Heart right ventricle (tissue), 16 donors: ENCODE measurements around the gene PARD3. TPM values are rescaled to one million over a fixed set of nuclear protein-coding genes. Genes with fewer than 3 reads are reported as not detected.

ENCODE experiments used
- ATAC-seq, 8 donors: fragments of 200-7000 bp; cut with Tn5 transposase; one replicate each; pipeline ENCODE4 v1.9.1; 2020; ENCODE audit warnings: mild to moderate bottlenecking in 8 of 8, moderate library complexity in 8 of 8, moderate number of reproducible peaks in 1 of 8
- DNase-seq, 2 donors: peaks; one replicate each; pipeline ENCODE4 v3.0.0-alpha.2; 2020
- H3K27ac ChIP-seq, 10 donors: fragments of 200-600 bp; sonication (generic) in 2 of 10; one replicate each; pipeline versions ENCODE4 v1.5.0 to v1.8.0; 2020 to 2022; ENCODE audit warnings: mild to moderate bottlenecking in 3 of 10
- H3K27me3 ChIP-seq, 7 donors: fragments of 200-600 bp; one replicate each; pipeline ENCODE4 v1.8.0; 2021 to 2022; ENCODE audit warnings: mild to moderate bottlenecking in 2 of 7
- H3K36me3 ChIP-seq, 9 donors: fragments of 200-600 bp; sonication (generic) in 1 of 9; one replicate each; pipeline versions ENCODE4 v1.5.0 to v1.8.0; 2020 to 2022; ENCODE audit warnings: mild to moderate bottlenecking in 2 of 9
- H3K4me1 ChIP-seq, 9 donors: fragments of 200-600 bp; sonication (generic) in 1 of 9; one replicate each; pipeline versions ENCODE4 v1.5.0 to v1.8.0; 2020 to 2022; ENCODE audit warnings: mild to moderate bottlenecking in 4 of 9
- H3K4me3 ChIP-seq, 10 donors: fragments of 200-600 bp; sonication (generic) in 2 of 10; one replicate each; pipeline versions ENCODE4 v1.5.0 to v1.8.0; 2020 to 2022; ENCODE audit warnings: mild to moderate bottlenecking in 7 of 10, moderate library complexity in 2 of 10
- H3K9me3 ChIP-seq, 11 donors: fragments of 200-600 bp in 10 of 11; sonication (generic) in 2 of 11; one replicate each; pipeline versions ENCODE4 v1.5.0 to v1.8.0; 2013 to 2022; ENCODE audit warnings: mild to moderate bottlenecking in 2 of 11, control low read depth in 1 of 11, moderate library complexity in 1 of 11
- WGBS, 2 donors: extraction: QIAGEN DNeasy Blood & Tissue Kit; methylation state at CpG; one replicate each; pipeline ENCODE4 v1.1.7; 2013; ENCODE audit warnings: inconsistent platforms in 1 of 2; 5-methylcytosine and 5-hydroxymethylcytosine counted together
- intact Hi-C, 10 donors: fragments of 100-400 bp; cut with DNase I; formaldehyde crosslinking; loops; one replicate each; pipeline versions ENCODE4 v1.11.1 to v1.14.2; 2022
- polyA plus RNA-seq, 2 donors: library from polyadenylated mRNA; stranded (reverse); fragments of 200-250 nt; gene quantifications; one replicate each; pipeline ENCODE4 v1.2.3, GENCODE V29; 2013
- total RNA-seq, 10 donors: library from RNA; stranded (reverse); fragmentation: NEBNext Ultra II Directional in 3 of 10; extraction: Animal tissue kit (Norgen Biotek cat#: 25700) in 3 of 10; gene quantifications; one replicate each; pipeline versions ENCODE4 v1.2.1 to v1.2.4, GENCODE V29; 2021 to 2023
- TF ChIP-seq, protein P1 (sequence below), 9 donors: fragments of 200-600 bp; sonication (generic) in 2 of 9; IDR thresholded peaks; one replicate each; pipeline versions ENCODE4 v1.5.0 to v1.8.0; 2021 to 2022; ENCODE audit warnings: antibody characterized with exemption in 9 of 9, mild to moderate bottlenecking in 5 of 9, moderate library complexity in 1 of 9
- donor health status: Arrhythmogenic right ventricular cardiomyopathy.
- donor health status: ischemic (EF 13 %, LVEDD 7.1; RV severe dilation, severe dysfunction).
- donor health status: healthy with polysubstance abuse.
- donor health status: DM: no; HTN: yes; CAD: no.
- donor health status: DM: no; HTN: no; CAD: no.
- donor health status: ischemic (EF 25% LVEDD 6.9; RV normal size, moderate dysfunction).
- donor health status: ischemic (EF 25% LVEDD 5.7; RV mildly dilated, moderate dysfunction).
- donor health status: healthy.
- donor health status: DM: yes; HTN: yes; CAD: no.
- donor health status: Ischemic cardiomyopathy.
- donor health status: ischemic (EF 35%, LVEDD 5.7; RV mildly dilated, moderate dysfunction).
- donor health status: nonischemic (EF 11% LVEDD 7.7; RV severe dilation, severe dysfunction).
- donor health status: DM: yes; HTN: yes; CAD: no.
- donor health status: PGD.
- donor health status: ischemic (EF 29% LVEDD 5.4; RV normal size, mild dysfunction).
- donor health status: nonischemic (EF 23%, LVEDD 6.1; RV moderate dilation, normal function).

The PARD3 gene
- total and polyA plus RNA-seq, 12 donors = 19.7 to 41.8 (median 34.2) TPM

DNA sequence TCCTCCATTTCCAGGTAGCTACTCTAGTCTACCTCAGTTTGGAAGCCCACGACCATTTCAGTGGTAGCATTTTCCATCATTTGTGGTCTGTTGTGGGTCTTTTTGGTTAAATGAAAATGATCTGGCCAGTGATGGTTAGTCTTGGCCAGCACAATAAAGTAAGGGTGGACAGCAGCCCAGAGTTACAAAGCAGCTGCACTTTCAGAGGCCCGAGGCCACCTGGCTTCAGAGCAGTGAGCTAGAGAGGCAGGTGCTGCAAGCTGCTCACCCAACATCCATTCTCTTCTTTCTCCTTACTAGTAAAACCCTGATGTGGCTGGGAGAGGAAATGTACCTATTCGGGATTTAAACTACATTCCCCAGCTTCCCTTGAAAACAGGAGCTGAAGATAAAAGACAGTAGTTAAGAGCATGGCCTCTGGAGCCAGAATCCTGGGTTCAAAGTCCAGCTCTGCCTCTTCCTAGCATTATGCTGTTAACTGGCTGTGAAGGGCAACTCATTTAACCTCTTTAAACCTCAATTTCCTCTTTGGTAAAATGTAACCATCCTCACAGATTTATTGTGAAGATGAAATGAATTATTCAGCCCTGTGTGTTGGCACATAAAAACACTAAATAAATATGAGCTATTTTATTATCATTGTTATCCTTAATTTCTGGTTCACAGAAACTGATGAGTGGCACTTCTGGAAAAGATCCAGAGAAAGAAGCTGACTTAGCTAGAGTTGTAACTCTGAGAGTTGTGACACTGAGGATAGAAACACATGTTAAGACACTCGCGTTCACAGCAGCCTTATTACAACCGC is 517.4 kb downstream of the PARD3 start:
- intact Hi-C loops = no loop called here
- 68 to 71% methylated on average over 6 of the region's 6 CpGs for WGBS, 2 donors
- Histone ChIP-seq H3K4me1 (peaks cover 0 to 2% (median 0%) of the 10 kb centered on the region in 9 donors), H3K9me3 (no peaks in the 10 kb centered on the region), H3K36me3 (no peaks in the 10 kb centered on the region), H3K4me3 (no peak overlapping the region), H3K27me3 (no peaks in the 10 kb centered on the region), H3K27ac (no peak overlapping the region)
- DNase-seq (no peak), ATAC-seq (no peak)
- TF ChIP-seq, protein P1, sequence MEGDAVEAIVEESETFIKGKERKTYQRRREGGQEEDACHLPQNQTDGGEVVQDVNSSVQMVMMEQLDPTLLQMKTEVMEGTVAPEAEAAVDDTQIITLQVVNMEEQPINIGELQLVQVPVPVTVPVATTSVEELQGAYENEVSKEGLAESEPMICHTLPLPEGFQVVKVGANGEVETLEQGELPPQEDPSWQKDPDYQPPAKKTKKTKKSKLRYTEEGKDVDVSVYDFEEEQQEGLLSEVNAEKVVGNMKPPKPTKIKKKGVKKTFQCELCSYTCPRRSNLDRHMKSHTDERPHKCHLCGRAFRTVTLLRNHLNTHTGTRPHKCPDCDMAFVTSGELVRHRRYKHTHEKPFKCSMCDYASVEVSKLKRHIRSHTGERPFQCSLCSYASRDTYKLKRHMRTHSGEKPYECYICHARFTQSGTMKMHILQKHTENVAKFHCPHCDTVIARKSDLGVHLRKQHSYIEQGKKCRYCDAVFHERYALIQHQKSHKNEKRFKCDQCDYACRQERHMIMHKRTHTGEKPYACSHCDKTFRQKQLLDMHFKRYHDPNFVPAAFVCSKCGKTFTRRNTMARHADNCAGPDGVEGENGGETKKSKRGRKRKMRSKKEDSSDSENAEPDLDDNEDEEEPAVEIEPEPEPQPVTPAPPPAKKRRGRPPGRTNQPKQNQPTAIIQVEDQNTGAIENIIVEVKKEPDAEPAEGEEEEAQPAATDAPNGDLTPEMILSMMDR (IDR thresholded peaks at IDR 0.05) = no peak

DNA sequence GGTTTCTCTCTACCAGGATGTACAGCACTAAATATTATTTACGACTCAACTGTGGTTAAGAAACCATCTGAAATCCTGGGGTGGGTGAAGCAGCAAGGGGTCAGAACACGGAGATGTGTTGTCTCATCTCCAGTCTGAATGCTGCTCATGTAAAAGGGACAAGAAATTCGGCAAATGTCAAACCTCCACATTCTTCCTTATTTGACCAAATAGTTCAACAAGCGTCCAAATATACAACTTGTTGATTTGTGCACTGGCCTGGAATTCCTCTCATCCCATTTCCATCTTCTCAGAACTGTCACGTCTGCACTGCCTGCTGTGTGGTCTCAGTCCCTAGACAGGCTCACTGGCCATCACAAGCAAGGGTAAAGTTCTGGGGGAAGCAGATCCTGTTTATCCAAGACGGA is 520.0 kb downstream of the PARD3 start:
- ATAC-seq = no peak
- H3K4me1 ChIP-seq = peaks cover 0 to 13% (median 0%) of the 10 kb centered on the region in 9 donors
- intact Hi-C loops = no loop called here
- H3K27me3 ChIP-seq = no peaks in the 10 kb centered on the region
- no peak for DNase-seq
- no peaks in the 10 kb centered on the region for H3K9me3 ChIP-seq
- WGBS, 2 donors = 84 to 86% methylated on average over 6 of the region's 6 CpGs
- H3K36me3 ChIP-seq = no peaks in the 10 kb centered on the region
- no peak overlapping the region for H3K27ac ChIP-seq
- H3K4me3 ChIP-seq = no peak overlapping the region
- TF ChIP-seq, protein P1 (IDR thresholded peaks at IDR 0.05) = no peak

DNA sequence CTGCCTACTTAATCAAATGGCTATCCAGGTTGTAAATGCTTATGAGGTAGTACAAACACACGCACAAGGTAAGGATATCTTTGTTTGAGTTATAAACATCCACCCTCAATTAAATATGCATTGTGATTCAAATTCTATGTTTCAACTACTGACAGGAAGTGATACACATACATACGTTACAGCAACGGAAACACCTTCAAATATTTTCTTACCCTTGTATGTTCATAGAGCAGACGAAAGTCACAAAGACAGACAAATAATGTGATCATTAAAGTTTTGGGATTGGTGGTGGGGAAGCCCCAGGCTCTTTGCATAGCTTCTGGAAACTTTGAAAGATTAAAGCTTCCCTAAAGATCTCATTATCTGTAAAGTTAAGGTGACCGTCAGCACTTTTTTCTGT is 521.0 kb downstream of the PARD3 start:
- 93 to 95% methylated on average over 5 of the region's 5 CpGs for WGBS, 2 donors

DNA sequence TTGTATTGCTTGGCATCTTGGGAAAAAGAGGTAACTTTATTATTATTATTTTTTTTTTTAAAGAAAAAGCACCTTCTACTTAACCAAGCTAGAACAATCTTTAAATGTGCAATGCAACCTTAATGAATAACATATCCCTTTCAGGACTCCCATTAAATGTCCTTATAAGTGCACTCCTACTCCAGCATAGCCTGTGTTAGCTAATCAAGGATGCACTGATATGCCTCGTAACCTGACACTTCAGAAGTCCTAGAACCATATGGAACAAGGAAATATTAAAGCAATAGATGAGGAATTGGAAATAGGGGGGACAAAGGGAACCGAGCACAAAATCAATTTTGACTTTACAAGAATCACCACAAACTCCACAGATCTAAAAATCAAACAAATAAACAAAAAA is 522.4 kb downstream of the PARD3 start:
- 96 to 98% methylated on average over 2 of the region's 2 CpGs for WGBS, 2 donors
- TF ChIP-seq, protein P1 (IDR thresholded peaks at IDR 0.05) = no peak
- intact Hi-C loops = no loop called here
- H3K9me3 ChIP-seq = no peaks in the 10 kb centered on the region
- H3K27me3 ChIP-seq = no peaks in the 10 kb centered on the region
- ATAC-seq (no peak), DNase-seq (no peak)
- peaks cover 0 to 13% (median 0%) of the 10 kb centered on the region in 9 donors for H3K4me1 ChIP-seq
- no peaks in the 10 kb centered on the region for H3K36me3 ChIP-seq
- no peak overlapping the region for H3K4me3 ChIP-seq
- no peak overlapping the region for H3K27ac ChIP-seq

More for the DNA sequence above, 521.0 kb downstream of the PARD3 start:
- intact Hi-C loops = no loop called here
- TF ChIP-seq, protein P1 (IDR thresholded peaks at IDR 0.05) = no peak
- no peaks in the 10 kb centered on the region for H3K27me3 ChIP-seq
- H3K4me3 ChIP-seq = no peak overlapping the region
- no peaks in the 10 kb centered on the region for H3K9me3 ChIP-seq
- H3K36me3 ChIP-seq = no peaks in the 10 kb centered on the region
- ATAC-seq (no peak), DNase-seq (no peak)
- no peak overlapping the region for H3K27ac ChIP-seq
- peaks cover 0 to 13% (median 0%) of the 10 kb centered on the region in 9 donors for H3K4me1 ChIP-seq
